ENCODE data around the gene ANKRD24. TPM values are rescaled to one million over a fixed set of nuclear protein-coding genes. Genes with fewer than 3 reads are reported as not detected.

The ANKRD24 gene
- total and polyA plus RNA-seq, 2 of the 13 experiments (the other 11 are each of a cell fraction or from before 2014, with no cell fraction given), result 0.13 to 0.24 TPM

DNA sequence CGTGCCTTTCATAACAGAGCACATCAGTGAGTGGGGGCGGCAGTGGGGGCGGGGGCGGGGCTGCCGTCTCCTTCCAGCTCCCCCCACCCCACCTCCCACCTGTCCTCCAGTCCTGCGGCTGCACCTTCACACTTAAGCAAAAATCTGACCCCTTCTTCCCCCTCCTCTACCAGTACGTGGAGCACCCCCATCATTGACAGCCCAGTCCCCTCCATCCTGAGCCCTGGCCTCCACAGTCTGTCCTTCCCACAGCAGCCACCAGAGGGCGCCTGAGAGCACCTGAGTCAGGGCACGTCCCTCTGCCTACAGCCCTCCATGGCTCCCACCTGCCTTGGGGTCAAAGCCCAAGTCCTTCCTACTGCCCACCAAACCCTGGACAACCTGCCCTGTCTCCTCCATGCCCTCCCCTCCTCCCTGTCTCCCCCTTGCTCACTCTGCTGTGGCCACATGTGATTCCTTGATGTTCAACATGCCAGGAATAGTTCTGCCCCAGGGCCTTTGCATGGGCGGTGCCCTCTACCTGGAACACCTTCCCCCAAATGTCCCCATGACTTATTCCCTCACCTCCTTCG lies 50.9 kb downstream of the ANKRD24 start (continued):
- TF ChIP-seq, protein P1, sequence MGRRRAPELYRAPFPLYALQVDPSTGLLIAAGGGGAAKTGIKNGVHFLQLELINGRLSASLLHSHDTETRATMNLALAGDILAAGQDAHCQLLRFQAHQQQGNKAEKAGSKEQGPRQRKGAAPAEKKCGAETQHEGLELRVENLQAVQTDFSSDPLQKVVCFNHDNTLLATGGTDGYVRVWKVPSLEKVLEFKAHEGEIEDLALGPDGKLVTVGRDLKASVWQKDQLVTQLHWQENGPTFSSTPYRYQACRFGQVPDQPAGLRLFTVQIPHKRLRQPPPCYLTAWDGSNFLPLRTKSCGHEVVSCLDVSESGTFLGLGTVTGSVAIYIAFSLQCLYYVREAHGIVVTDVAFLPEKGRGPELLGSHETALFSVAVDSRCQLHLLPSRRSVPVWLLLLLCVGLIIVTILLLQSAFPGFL (CRISPR knock-in tag; IDR thresholded peaks at IDR 0.05), result no peak
- TF ChIP-seq, protein P2, sequence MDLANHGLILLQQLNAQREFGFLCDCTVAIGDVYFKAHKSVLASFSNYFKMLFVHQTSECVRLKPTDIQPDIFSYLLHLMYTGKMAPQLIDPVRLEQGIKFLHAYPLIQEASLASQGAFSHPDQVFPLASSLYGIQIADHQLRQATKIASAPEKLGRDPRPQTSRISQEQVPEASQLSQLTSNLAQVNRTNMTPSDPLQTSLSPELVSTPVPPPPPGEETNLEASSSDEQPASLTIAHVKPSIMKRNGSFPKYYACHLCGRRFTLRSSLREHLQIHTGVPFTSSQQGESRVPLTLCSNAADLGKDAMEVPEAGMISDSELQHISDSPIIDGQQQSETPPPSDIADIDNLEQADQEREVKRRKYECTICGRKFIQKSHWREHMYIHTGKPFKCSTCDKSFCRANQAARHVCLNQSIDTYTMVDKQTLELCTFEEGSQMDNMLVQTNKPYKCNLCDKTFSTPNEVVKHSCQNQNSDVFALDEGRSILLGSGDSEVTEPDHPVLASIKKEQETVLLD (CRISPR knock-in tag; IDR thresholded peaks at IDR 0.05; ENCODE audit: low read depth), result no peak
- TF ChIP-seq ZNF879 (CRISPR knock-in tag; IDR thresholded peaks at IDR 0.05), result no peak
- no peak for TF ChIP-seq STAT5B (CRISPR knock-in tag; IDR thresholded peaks at IDR 0.05)
- no peak for TF ChIP-seq PCBP2 (optimal IDR thresholded peaks at IDR 0.05; ENCODE audit: low read depth, low read length, poor library complexity, severe bottlenecking)
- TF ChIP-seq ZNF616 (CRISPR knock-in tag; IDR thresholded peaks at IDR 0.05; ENCODE audit: low read depth), result no peak
- TF ChIP-seq CCDC6 (CRISPR knock-in tag; IDR thresholded peaks at IDR 0.05), result no peak
- no peak for TF ChIP-seq ZSCAN12 (CRISPR knock-in tag; IDR thresholded peaks at IDR 0.05)
- TF ChIP-seq NR2F6 (IDR thresholded peaks at IDR 0.05), result no peak
- peak; percentile 18; the same call in 1 of the 2 replicates for TF ChIP-seq NR2F6 (CRISPR knock-in tag; IDR thresholded peaks at IDR 0.05)
- no peak for TF ChIP-seq ZBTB21 (CRISPR knock-in tag; IDR thresholded peaks at IDR 0.05)
- no peak for TF ChIP-seq ARNT2 (CRISPR knock-in tag; IDR thresholded peaks at IDR 0.05; ENCODE audit: low read depth)
- no peak for TF ChIP-seq ZNF136 (CRISPR knock-in tag; IDR thresholded peaks at IDR 0.05; ENCODE audit: low read depth)
- TF ChIP-seq MEIS2 (CRISPR knock-in tag; IDR thresholded peaks at IDR 0.05), result no peak
- no peak for TF ChIP-seq ZNF776 (CRISPR knock-in tag; IDR thresholded peaks at IDR 0.05)
- TF ChIP-seq ZNF788 (CRISPR knock-in tag; IDR thresholded peaks at IDR 0.05; ENCODE audit: borderline replicate concordance), result no peak; the same call in 1 of the 2 replicates
- no peak for TF ChIP-seq ZNF607 (CRISPR knock-in tag; IDR thresholded peaks at IDR 0.05; ENCODE audit: borderline replicate concordance)
- peak; percentile 35; the same call in 1 of the 2 replicates for TF ChIP-seq KDM5B (CRISPR knock-in tag; IDR thresholded peaks at IDR 0.05; ENCODE audit: borderline replicate concordance)
- TF ChIP-seq GZF1 (CRISPR knock-in tag; IDR thresholded peaks at IDR 0.05), result no peak
- no peak for TF ChIP-seq SRF (IDR thresholded peaks at IDR 0.05; ENCODE audit: low read depth, low read length)
- TF ChIP-seq, protein P3, sequence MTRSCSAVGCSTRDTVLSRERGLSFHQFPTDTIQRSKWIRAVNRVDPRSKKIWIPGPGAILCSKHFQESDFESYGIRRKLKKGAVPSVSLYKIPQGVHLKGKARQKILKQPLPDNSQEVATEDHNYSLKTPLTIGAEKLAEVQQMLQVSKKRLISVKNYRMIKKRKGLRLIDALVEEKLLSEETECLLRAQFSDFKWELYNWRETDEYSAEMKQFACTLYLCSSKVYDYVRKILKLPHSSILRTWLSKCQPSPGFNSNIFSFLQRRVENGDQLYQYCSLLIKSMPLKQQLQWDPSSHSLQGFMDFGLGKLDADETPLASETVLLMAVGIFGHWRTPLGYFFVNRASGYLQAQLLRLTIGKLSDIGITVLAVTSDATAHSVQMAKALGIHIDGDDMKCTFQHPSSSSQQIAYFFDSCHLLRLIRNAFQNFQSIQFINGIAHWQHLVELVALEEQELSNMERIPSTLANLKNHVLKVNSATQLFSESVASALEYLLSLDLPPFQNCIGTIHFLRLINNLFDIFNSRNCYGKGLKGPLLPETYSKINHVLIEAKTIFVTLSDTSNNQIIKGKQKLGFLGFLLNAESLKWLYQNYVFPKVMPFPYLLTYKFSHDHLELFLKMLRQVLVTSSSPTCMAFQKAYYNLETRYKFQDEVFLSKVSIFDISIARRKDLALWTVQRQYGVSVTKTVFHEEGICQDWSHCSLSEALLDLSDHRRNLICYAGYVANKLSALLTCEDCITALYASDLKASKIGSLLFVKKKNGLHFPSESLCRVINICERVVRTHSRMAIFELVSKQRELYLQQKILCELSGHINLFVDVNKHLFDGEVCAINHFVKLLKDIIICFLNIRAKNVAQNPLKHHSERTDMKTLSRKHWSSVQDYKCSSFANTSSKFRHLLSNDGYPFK (CRISPR knock-in tag; IDR thresholded peaks at IDR 0.05; ENCODE audit: borderline replicate concordance), result peak; percentile 54; the same call in 1 of the 2 replicates
- TF ChIP-seq SAFB2 (CRISPR knock-in tag; IDR thresholded peaks at IDR 0.05; ENCODE audit: borderline replicate concordance, low read depth), result no peak
- TF ChIP-seq ZNF780A (CRISPR knock-in tag; IDR thresholded peaks at IDR 0.05), result 0 out of 2 replicates have a peak, but pooled peaks have one; percentile 67
- TF ChIP-seq MYNN (CRISPR knock-in tag; IDR thresholded peaks at IDR 0.05; ENCODE audit: low read depth), result no peak
- TF ChIP-seq, protein P4, sequence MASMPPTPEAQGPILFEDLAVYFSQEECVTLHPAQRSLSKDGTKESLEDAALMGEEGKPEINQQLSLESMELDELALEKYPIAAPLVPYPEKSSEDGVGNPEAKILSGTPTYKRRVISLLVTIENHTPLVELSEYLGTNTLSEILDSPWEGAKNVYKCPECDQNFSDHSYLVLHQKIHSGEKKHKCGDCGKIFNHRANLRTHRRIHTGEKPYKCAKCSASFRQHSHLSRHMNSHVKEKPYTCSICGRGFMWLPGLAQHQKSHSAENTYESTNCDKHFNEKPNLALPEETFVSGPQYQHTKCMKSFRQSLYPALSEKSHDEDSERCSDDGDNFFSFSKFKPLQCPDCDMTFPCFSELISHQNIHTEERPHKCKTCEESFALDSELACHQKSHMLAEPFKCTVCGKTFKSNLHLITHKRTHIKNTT (CRISPR knock-in tag; IDR thresholded peaks at IDR 0.05), result no peak
